ENCODE results near the gene LRRC4B.

The LRRC4B gene

DNA sequence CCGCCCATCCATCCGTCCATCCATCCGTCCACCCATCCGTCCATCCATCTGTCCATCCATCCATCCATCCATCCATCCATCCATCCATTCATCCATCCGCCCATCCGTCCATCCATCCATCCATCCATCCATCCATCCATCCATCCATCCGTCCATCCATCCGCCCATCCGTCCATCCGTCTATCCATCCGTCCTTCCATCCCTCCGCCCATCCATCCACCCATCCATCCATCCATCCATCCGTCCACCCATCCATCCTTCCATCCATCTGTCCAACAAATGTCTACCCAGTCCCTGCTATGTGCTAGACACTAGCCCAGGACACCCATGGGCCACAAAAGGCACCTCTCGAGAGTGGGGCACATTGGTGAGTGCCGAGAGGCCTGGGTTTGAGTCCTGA, 15.7 kb downstream of the LRRC4B start:
- Mint-ChIP-seq H3K9me3 (no peaks in the 10 kb centered on the region), H3K4me1 (peaks cover 21% of the 10 kb centered on the region), H3K27me3 (peaks cover 53% of the 10 kb centered on the region), H3K36me3 (peaks cover 1% of the 10 kb centered on the region), H3K4me3 (no peak overlapping the region), H3K27ac (no peak overlapping the region)
- ATAC-seq (ENCODE audit: low read depth) (no peak), DNase-seq (ENCODE audit: low spot score in 2 of 2) (no peak)

DNA sequence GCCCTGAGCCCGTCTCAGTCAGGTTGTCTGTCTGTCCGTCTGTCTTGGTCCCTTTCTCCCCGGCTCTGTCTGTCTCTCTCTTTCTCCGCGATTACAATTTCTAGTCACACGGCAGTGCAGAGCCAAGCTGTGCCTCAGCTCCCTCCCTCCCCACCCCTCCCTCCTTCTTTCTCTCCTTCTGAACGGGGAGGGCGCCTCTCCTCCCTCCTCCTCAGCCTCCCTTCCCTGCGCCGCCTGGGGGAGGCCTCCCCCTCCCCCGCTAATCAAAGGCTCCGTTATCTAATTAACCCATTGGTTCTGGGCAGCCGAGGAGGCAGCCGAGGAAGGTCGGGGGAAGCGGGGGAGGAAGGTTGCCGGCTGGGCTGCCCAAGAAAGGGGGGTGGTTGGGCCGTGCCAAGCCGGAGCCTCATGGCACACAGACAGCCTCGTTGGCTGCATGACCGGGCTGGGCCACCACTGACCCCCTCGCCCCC, 16.5 kb downstream of the LRRC4B start:
- Mint-ChIP-seq H3K4me3 (no peak overlapping the region), H3K27ac (no peak overlapping the region), H3K4me1 (peaks cover 21% of the 10 kb centered on the region), H3K36me3 (peaks cover 1% of the 10 kb centered on the region), H3K27me3 (peaks cover 51% of the 10 kb centered on the region), H3K9me3 (no peaks in the 10 kb centered on the region)
- DNase-seq (ENCODE audit: low spot score in 2 of 2) (no peak), ATAC-seq (ENCODE audit: low read depth) (no peak)

DNA sequence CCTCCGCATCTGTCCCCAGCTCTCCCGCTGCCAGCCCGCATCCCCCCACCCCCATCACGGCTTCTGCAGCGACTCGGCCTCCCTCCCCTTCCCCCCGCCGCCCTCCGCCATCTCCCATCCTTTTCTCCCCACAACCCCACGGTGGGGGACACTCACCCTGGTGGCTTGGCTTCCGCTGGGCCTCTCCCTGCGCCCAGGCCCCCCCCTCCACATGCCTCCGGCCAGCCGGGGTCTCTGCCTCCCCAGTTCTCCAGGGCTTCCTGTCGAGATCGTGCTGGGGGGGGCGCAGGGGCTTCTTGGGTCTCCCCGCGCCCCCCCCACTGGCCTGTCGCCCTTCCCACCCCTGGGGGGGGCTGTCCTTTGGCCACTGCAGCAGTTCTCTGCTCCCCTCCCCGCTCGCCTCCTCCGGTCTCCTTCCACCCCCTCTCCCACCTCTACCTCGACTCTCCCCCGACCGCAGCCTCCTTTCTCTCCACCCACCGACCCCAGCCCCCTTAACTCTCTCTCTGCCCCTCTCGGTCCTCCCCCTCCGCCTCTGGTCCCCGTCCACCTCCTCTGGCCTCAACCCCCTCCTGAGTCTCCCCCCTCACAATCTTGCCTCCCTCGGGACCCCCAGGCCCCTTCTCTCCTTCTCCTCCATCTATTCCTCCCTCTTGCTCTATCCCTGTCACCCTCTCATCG, 17.1 kb downstream of the LRRC4B start:
- Mint-ChIP-seq H3K36me3 (peaks cover 1% of the 10 kb centered on the region), H3K4me3 (no peak overlapping the region), H3K9me3 (no peaks in the 10 kb centered on the region), H3K27ac (no peak overlapping the region), H3K4me1 (peaks cover 18% of the 10 kb centered on the region), H3K27me3 (peaks cover 48% of the 10 kb centered on the region)
- ATAC-seq (ENCODE audit: low read depth): no peak
- no peak for DNase-seq (ENCODE audit: low spot score in 2 of 2)

DNA sequence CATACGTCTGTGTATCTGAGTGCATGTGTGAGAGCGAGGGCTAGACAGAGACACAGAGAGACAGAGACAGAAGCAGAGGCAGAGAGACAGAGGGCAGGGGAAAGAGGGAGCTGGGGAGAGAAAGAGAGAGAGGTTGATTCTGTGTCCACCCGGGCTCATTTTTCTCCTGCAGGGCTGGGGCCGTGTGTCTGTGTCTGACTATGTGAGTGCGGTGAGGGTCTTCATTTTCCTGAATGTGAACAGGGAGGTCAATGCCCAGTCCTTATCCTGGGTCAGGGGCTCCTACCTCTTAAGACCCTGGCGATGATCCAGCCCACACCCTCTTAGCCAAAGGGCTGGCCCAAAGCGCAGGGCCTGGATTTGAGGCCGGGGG, 17.7 kb downstream of the LRRC4B start:
- Mint-ChIP-seq H3K4me3 (no peak overlapping the region), H3K27ac (no peak overlapping the region), H3K36me3 (peaks cover 1% of the 10 kb centered on the region), H3K4me1 (peaks cover 18% of the 10 kb centered on the region), H3K9me3 (no peaks in the 10 kb centered on the region), H3K27me3 (peaks cover 46% of the 10 kb centered on the region)
- no peak for ATAC-seq (ENCODE audit: low read depth)
- DNase-seq (ENCODE audit: low spot score in 2 of 2): no peak

DNA sequence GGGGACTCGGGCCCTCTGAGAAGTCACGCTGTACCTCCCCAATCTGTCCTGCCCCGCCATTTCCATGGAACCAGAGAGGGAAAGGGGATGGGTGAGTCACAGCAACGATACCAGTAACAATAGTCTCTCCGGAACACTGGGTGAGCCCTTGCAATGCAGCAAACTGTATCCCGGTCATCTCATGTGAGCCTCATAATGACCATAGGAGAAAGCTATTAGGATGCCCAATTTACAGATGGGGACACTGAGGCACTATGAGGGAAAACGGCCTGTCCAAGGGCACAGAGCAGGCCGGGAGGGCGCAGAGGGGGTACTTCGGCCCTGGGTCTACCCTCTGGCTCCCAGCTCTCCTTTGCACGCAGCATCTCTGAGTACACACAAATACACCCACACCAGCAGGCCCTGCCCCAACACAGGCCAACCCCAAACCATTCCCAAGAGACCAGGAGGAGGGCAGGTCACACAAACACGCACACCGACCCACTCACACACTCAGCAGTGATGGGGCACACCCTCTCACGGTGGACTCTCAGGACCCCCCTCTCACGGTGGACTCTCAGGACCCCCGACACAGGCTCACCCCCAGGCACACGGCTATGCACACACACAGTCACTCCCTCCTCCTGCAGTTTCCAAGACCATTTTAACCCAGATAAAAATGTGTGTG, 18.2 kb downstream of the LRRC4B start:
- H3K36me3 Mint-ChIP-seq: peaks cover 1% of the 10 kb centered on the region
- ATAC-seq (ENCODE audit: low read depth) (no peak), DNase-seq (ENCODE audit: low spot score in 2 of 2) (no peak)
- H3K27ac Mint-ChIP-seq: no peak overlapping the region
- H3K4me1 Mint-ChIP-seq: peaks cover 18% of the 10 kb centered on the region
- H3K9me3 Mint-ChIP-seq: no peaks in the 10 kb centered on the region
- peaks cover 42% of the 10 kb centered on the region for H3K27me3 Mint-ChIP-seq
- H3K4me3 Mint-ChIP-seq: no peak overlapping the region

DNA sequence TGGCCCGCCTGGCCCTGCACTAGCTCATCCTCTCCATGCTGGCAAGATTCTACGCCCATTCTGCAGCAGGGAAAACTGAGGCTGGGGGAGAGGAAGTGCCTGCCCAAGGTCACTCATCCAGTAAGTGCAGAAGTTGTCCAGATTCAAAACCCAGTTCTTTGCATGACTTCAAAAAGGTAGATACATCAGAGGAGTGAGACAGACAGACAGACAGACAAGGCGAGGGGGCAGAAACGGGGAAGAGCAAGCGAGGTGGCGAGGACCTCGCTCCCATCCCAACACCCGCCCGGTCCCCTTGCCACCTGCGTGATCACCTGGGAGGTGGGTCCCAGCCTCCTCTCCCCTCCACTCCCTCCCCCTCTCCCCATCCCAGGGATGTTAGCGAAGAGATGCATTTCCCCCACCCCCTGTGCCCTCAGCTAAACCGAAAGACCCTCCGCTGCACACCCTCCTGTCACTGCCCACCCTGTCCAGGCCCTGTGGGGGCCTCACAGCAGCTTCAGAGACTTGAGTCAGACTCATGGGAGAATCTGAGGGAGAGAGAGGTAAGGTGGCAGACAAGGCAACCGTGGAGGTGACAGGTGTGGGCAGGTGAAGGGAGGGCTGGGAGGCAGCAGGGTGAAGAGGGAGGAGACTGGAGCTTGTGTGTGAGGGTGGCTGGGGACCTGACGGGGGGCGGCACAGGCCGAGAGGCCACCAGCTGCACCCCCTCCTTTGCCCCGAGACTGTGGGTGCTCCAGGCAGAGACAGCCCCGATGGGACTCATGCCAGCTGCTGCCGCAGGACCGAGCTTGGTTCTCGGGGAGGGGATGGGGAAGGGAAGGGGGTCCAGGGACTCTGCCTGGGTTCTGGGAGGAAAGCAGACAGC, 18.9 kb downstream of the LRRC4B start:
- Mint-ChIP-seq H3K27me3 (peaks cover 38% of the 10 kb centered on the region), H3K4me1 (peaks cover 18% of the 10 kb centered on the region)

DNA sequence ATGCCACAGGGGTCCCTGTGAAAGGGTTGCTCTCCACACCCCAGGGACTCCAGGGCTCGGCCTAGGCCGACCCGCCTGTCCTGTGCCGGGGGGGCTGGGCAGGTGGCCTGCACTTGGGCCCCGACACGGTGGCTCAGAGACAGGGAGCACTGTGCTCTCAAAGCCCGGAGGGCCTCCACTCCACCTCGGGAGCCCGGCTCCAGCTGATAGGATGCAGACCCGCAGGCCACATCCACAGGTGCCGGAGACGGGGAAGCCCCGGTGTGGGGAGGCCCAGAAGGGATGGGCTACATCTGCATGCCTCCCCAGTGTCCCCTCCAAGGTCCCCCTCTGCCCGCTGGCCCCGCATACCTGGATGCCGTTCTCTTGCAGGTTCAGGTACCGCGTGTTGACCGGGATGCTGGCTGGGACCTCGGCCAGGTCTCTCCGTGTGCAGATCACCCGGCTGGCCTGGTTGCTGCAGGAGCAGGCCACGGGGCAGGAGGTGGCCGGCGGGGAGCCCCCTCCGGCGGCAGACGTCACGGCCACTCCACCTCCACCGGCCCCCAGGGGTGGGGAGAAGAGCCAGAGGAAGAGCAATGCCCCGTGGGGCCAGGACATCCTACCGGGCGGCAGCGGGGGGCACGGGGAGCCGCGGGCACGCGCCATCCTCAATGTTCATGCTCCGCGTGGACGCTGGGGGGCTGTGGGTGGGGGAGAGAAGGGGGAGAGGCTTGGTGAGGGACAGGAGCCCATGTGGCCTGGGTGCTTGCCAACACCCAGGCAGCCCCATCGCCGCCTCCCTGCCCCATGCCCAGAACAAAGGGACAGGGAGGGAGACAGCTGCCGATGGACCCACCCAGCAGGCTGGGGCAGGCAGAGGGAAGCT, 19.8 kb downstream of the LRRC4B start:
- Mint-ChIP-seq H3K27ac (no peak overlapping the region), H3K4me3 (no peak overlapping the region), H3K9me3 (no peaks in the 10 kb centered on the region), H3K36me3 (peaks cover 1% of the 10 kb centered on the region), H3K27me3 (peaks cover 33% of the 10 kb centered on the region), H3K4me1 (peaks cover 16% of the 10 kb centered on the region)
- no peak for ATAC-seq (ENCODE audit: low read depth)
- no peak for DNase-seq (ENCODE audit: low spot score in 2 of 2)

More for the DNA sequence above, 18.9 kb downstream of the LRRC4B start:
- ATAC-seq (ENCODE audit: low read depth): no peak
- H3K4me3 Mint-ChIP-seq: no peak overlapping the region
- peaks cover 1% of the 10 kb centered on the region for H3K36me3 Mint-ChIP-seq
- no peak overlapping the region for H3K27ac Mint-ChIP-seq
- no peaks in the 10 kb centered on the region for H3K9me3 Mint-ChIP-seq
- no peak for DNase-seq (ENCODE audit: low spot score in 2 of 2)

DNA sequence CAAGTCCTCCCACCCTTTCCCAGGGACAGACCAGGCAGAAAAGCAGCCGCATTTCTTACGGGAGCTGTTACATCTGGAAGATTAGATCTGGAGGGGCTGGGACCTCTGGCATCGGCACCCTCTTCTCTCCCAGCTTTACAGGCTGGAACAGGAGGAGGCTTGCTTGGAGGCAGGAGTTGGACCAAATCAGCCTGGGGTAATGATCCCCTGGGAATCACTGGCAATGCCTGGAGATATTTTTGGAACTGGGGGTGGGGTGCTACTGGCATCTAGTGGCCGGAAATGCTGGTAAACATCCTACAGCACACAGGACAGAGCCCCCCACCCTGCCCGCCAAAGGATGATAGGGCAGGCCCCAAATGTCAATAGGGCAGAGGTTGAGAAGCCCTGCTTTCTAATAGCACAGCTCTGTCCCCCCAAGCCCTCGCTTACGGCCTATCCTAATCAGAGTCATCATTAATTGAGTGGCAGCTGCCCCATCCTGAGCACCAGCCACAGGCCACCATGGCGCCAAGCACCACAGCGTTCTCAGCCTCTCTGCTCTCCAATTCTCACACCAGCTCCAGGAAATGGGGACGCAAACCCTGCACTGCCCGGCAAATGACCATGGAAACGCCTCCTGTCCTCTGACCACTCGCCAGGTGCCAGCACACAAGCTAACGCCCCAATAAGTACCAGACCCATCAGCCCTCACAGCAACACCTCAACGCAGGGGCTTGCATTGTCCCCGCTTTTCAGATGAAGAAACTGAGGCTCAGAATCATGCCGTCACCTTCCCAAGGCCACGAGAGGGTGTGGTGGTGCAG, 20.6 kb downstream of the LRRC4B start:
- Mint-ChIP-seq H3K9me3 (no peaks in the 10 kb centered on the region), H3K4me3 (no peak overlapping the region), H3K36me3 (peaks cover 1% of the 10 kb centered on the region), H3K4me1 (peaks cover 12% of the 10 kb centered on the region), H3K27ac (no peak overlapping the region), H3K27me3 (peaks cover 25% of the 10 kb centered on the region)
- DNase-seq (ENCODE audit: low spot score in 2 of 2): no peak
- ATAC-seq (ENCODE audit: low read depth): no peak

DNA sequence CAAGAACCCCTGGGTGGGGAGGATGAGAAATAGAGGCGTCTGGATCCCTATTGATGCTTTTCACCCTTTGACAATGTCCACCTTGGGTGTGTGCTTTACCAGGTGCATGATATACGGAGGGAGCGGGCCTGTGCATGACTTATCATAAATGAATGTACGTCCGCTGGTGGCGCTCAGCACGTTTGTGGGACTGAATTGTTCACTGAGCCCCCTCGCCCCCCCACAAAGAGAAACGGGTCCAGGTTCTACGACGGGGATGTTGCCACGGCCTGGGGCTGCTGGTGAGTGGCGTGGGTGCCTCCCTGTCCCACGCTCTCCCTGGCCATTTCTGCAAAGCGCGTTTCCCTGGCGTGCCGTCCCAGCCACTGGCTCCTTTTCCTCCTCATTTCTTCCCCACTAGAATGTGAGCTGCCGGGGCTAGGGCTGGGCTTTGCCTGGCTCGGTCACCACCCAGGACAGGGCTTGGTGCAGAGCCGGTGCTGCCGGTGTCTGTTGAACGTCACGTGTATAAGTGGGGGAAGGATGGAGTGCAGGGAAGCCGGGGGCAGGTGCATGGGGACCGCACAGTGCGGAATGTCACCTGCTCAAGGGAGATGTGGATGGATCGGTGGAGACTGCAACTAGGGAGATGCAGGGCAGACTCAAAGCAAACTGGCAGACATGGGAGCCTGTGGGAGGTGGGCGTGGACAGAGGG, 21.6 kb downstream of the LRRC4B start:
- DNase-seq (ENCODE audit: low spot score in 2 of 2): no peak
- Mint-ChIP-seq H3K36me3 (no peaks in the 10 kb centered on the region), H3K4me3 (no peak overlapping the region), H3K4me1 (peaks cover 6% of the 10 kb centered on the region), H3K9me3 (no peaks in the 10 kb centered on the region), H3K27ac (no peak overlapping the region), H3K27me3 (peaks cover 21% of the 10 kb centered on the region)
- ATAC-seq (ENCODE audit: low read depth): no peak

DNA sequence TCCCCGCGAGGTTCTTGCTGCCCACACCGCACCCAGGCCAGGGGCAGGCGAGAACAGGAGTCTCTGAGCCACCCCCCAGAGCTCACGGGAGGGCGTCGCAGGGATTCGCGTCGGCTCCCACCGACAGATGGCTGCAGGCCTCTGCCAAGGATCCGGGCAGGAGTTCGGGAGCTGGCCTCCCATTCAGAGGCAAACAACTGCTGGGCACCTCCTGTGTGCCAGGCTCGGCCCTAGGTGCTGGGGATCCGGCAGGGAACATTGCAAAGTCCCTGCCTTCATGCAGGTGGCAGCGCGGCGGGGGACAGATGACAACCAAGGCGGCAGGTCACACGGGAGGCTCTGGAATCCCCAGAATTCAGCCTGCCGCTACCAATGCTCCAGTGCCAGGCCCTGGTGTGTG, 25.3 kb downstream of the LRRC4B start:
- no peak for ATAC-seq (ENCODE audit: low read depth)
- Mint-ChIP-seq H3K27ac (no peak overlapping the region), H3K4me3 (no peak overlapping the region), H3K4me1 (no peaks in the 10 kb centered on the region), H3K9me3 (no peaks in the 10 kb centered on the region), H3K27me3 (peaks cover 5% of the 10 kb centered on the region), H3K36me3 (no peaks in the 10 kb centered on the region)
- no peak for DNase-seq (ENCODE audit: low spot score in 2 of 2)

DNA sequence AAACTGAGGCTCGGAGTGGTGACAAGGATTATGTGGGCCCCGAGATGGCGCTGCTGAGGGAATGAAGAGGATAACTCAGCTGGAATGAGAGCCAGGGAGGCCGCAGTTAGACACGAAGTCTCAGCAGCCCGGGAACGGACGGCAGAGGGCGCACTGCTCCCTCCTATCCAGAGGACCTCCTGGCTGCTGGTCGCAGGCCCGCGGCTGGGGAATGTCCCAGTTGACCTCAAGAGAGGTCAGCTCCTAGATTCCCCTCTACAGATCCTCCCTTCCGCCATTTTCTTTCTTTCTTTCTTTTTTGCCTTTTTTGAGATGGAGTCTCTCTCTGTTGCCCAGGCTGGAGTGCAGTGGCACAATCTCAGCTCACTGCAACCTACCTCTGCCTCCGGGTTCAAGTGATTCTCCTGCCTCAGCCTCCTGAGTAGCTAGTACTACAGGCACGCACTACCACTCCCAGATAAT, 30.4 kb downstream of the LRRC4B start:
- Mint-ChIP-seq H3K4me3 (no peak overlapping the region), H3K9me3 (peaks cover 7% of the 10 kb centered on the region), H3K4me1 (peaks cover 4% of the 10 kb centered on the region), H3K36me3 (peaks cover 5% of the 10 kb centered on the region), H3K27me3 (peaks cover 16% of the 10 kb centered on the region), H3K27ac (no peak overlapping the region)
- DNase-seq (ENCODE audit: low spot score in 2 of 2) (peak; percentile 48 to 50), ATAC-seq (ENCODE audit: low read depth) (peak; percentile 59)

DNA sequence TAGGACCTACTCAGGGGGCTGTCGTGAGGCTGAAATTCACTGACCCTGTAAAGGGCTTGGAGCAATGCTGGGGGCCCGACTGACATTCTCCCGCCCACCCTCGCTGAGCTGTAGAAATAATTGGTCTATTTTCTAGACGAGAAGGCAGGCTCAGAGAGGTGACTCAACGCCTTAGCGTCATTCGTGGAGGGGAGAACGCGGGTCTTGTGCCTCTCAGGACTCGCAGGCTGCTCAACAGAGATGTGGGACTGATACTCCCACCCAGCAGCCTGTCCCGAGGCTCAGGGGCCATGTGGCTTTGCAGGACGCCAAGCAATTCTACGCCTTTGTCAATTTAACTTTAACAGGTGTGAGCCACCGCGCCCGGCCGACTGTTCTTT, 30.9 kb downstream of the LRRC4B start:
- H3K4me1 Mint-ChIP-seq: peaks cover 4% of the 10 kb centered on the region
- no peak for ATAC-seq (ENCODE audit: low read depth)
- peaks cover 7% of the 10 kb centered on the region for H3K36me3 Mint-ChIP-seq
- H3K9me3 Mint-ChIP-seq: peaks cover 10% of the 10 kb centered on the region
- H3K4me3 Mint-ChIP-seq: no peak overlapping the region
- peaks cover 19% of the 10 kb centered on the region for H3K27me3 Mint-ChIP-seq
- DNase-seq (ENCODE audit: low spot score in 2 of 2): no peak
- no peak overlapping the region for H3K27ac Mint-ChIP-seq
